Measurements from ENCODE around the gene CCDC192.

Gene CCDC192

DNA sequence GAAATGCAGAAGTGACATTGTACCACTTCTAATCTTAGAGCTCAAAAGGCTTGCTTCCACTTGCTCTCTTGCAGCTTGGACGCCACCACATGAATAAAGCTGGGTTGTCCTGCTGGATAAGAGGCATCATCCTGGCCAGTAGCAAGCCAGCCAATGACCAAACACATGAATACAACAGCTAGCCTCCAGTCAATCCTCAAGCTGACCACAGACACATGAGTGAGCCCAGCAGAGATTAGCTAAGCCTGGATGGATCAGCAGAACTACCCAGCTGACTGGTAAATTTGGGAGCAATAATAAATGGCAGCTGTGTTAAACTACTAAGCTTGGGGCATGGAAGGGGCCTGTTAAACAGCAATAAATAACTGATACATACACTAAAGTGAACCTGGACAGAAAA lies 259.3 kb downstream of the CCDC192 start:
- DNase-seq = no peak

DNA sequence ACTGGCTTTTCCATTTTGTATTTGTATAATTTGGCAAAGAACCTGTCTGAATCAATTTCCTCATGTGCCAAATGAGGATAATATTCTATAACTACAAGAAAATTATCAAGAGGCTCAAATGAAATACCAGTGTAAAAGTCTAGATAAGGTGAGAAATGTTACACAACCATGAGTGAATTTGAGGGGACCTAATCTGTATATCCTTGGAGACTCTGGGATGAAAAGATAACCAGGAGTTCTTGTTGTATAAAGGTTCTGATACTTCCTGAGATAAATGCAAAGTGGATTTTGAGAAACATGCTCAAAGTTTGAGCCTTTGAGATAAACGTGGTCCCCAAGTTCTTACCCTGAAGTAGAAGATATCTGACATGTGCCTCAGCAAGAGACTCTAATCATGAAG lies 260.0 kb downstream of the CCDC192 start:
- DNase-seq = no peak

DNA sequence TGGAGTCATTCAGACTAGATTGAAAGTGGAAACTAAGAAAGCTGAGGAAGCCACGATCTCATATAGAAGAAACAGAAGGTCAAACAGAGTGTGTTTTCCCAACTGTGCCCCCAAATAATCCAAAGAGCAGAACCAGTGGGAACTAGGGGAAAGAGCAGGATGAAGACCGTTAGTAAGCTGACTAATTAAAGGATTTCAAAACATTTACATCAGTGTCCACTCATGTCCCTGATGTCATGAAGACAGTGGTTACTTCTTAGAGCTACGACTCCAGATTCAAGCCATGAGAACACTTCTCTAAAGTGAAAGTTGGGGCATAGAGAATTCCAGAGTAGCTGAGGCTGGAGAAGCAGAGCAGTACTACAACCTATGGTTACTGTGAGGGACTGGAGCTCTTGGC lies 260.7 kb downstream of the CCDC192 start:
- DNase-seq = no peak

DNA sequence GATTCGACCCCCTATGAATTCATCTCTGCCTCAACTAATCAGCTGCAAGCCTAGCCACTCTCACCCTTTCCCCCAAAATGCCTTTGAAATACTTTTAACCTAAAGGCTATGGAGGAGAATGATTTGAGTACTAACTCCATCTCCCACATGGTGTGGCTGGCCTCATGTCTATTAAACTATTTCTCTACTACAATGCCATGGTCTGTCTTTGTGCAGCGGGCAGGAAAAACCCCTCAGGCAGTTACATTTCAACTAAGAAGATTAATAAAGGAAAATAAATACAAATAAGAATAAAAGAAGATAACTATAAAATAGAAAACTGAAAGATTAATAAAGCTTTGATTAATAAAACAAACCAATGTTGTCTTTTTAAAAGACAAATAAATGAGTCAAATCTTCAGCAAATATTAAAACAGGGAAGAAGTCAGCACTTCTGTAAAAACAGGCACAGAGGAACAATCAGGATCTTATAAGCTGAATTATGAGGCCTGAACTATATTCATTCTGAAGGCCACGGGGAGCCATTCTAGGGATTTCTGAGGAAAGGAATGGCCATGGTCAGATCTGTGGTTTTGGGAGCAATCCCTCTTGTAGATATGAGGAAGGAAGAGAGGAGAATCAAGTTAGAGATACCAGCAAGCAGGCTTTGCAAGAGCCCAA lies 264.3 kb downstream of the CCDC192 start:
- DNase-seq = no peak

DNA sequence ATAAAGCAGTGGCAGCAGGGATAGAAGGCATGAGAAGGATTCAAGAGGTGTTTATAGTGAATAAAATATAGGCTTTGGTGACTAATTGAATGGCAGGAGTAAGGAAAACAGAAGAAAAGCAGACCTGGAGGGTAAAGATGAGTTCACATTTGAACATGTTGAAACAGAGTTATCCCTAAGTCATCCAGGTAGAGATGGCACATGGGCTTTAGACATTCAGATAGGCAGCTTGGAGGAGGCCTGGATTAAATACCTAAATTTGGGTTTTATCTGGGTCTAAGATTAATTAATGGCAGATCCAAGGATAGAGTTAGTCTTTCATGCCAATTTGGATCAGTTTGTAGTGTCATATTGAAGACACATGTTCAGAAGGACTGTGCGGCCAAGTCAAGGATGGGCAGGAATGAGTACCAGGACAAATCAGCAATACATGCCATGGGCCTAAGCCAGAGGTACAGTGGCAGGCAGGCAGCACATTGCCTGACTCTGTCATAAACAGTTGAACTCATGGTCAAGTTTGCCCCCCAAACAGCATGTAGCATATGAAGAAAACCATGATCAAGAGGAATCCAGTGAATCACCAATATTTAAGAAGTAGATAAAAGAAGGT lies 264.9 kb downstream of the CCDC192 start:
- no peak for DNase-seq

DNA sequence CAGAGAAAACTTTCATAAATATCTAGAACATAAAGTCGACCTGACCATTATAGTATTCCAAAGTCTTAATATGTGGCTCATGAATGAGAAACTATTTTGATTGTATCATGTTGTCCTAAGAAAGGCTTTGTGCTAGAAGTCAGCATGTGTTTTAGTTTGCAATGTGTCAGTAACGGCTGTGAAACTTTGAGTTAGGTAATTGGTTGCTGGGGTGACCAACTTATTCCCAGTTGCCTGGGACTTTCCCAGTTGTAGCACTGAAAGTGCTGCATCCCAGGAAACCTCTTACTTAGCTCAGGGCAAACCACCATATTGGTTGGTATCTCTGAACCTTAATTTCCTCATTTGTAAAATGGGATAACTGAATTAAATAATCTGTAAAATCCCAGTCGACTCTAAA lies 265.8 kb downstream of the CCDC192 start:
- no peak for DNase-seq

DNA sequence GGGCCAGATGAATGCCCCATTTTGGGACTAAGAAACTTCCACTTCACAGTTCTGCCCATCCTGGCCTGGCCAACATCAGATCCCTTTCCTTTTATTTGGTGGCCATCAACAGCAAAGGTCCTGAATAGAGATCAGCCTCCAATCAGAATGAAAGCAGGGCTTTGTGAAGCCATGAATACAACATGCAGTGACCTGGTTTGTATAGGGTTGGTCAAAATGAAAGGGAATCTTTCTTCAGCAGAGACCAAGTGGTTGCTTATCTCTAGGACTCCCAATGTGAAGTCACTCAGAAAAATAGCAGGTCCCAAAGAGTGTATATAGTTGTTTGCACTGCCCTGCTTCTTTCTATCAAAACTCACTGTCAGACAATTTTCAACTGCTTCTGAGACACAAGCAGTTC lies 266.5 kb downstream of the CCDC192 start:
- DNase-seq = no peak

DNA sequence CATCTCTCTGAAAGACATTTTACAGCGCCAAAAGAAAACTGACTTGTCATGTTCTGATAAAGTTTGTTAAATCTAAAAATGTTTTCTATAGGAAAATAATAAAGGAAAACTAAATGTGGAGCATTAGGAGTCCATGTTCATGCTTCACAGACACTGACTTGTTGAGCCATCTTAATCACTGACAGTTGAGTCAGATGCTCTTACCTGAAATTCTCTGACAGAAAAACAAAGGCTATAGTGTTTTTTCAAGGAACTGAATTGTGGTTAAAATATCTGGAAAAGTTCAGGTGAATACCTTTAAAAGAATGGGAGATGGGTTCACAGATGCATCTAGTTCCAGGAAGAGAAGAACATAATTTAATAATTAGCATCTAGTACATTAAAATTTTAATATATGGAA lies 266.9 kb downstream of the CCDC192 start:
- DNase-seq = no peak

DNA sequence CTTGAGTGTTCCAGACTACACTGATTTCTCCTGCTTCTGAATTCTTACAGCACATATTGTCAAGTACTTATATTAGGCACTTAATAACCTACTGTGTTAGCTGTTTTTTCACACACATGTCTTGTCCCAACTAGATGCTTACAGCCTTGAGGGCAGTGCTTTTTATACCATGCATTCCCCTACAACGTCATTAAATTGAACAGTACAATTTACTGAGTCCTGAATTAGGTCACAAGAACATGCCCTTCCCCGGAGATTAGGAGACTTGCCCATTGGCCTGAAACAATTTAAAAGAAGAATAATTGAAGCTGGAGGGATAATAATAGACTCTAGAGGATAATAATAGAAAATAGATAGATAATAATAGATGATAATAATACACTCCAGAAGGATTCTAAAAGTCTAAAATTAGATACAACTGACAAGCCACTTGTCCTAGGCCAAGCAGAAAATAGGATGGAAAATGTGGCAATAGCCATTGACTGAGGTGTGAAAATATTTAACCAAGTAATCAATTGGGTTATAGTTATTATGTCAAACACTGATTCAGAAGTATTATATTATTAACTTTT lies 267.7 kb downstream of the CCDC192 start:
- DNase-seq = no peak

DNA sequence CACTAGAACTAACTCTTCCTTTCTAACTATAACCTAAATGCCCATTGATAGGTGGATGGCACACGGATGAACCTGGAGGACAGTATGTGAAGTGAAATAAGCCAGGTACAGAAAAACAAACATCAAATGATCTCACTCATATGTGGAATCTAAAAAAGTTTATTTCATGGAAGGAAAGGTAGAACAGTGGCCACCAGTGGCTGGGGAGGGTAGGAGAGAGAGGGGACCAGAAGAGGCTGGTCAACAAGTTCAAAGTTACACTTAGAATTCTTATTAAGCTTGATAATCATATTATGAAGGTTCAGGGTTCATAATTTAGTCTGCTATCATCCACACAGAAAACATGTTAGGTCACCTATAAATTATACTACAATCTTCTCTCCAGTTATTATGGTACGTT lies 272.8 kb downstream of the CCDC192 start:
- DNase-seq = no peak

DNA sequence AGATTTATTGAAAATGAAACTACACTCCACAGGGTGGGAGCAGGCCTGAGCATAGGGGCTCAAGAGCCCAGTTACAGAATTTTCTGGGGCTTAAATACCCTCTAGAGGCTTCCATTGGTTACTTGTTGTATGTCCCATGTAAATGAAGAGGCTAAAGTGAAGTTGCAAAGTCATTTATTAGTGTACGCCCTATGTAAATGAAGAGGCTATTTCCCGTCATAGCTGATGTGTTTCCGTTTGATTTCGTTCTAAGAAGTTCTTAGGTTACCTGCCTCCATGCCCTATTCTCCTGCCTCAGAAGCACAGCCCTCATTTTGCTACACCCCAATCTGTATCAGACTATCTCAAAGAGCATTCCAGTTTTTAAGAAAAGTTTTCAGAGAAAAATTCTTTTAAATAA lies 273.3 kb downstream of the CCDC192 start:
- no peak for DNase-seq

DNA sequence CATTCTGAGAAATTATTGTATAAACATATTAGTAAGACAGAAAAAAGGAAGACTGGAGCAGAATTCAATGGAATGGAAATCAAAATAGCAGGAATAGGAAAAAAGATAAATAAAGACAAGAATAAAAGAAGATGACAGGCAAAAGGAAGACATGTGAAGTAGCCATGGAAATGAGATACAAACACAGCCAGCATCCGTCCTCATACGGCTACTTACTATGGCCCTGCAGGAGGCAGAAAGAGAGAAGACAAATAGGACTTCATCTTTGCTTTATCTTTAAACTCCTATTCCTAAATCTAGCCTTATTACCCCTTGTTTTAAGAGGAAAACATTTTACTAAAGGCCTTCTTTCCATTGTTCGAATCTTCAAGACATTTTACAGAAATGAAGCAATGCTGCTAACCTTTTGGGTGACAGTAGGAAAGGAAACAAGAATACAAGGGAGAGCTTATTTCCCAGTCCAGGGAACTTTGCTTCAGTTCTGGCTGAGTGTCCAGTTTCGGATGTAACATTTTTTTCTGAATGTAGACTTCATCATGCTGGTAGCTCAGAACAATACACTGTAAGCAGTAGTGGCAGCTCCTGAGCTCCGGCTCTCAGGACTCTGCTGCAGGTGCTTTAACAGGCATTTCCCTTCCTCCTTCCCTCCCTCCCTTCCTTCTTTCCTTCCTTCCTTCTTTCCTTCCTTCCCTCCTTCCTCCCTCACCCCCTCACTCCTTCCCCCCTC lies 274.0 kb downstream of the CCDC192 start:
- no peak for DNase-seq

DNA sequence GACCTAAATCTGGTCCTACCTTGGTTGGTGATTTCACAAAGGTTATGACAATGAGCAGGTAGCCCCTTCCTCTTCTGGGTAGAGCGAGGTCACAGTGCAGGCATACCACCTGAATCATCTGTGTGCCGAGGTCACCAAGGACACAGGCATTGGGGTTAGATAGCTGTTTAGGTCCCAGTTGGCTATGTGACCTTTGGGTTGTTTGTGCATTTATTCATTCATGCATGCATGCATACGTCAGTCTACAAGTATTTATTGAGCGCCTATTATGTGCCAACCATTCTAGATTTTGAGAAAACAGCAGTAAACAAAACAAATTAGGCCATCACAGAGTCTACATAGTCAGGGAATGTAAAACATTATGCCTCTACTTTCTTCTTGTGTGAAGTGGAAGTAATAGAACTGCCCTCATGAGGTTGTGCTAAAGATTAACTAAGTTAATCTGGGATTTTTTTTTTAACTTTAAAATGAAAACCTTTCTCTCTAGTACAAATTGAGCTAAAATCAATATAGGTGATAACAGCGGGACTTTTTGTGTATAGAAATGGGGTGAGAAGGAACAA lies 275.6 kb downstream of the CCDC192 start:
- no peak for DNase-seq

DNA sequence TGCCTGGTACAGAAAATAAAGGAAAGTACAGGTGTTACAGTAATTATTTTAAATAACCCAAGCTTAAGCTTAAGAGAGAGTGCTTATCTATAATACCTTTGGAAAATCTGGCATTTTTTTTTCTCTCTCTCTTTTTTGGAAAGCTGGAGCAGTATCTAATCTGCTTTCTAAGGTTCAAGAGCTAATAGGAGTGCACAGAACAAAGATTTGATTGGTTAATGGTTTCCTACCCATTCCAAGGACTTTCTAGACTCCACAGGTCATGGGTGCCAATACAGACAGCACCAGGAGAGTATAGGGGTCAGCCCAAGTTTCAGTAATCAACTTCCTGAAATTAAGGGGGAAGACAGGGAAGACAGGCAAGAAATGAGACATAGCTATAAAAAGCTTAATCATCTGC lies 276.3 kb downstream of the CCDC192 start:
- DNase-seq = no peak

DNA sequence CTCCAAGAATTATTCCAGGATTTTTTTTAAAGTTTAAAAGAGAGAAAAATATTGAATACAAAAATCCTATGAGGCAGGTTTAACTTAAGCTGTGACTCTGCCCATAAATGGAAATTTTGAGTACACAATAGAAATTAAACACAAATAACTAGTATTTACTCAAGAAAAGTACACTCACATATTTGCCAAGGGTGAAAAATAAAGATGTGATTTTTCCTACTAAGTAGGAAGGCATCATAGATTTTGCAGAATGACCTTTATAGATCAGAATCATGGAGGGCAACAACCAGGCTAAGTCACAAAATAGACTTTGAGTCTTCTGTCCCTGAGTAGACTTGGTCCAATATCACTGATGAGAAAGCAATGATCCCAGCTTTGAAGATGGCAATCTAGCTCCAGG lies 277.7 kb downstream of the CCDC192 start:
- DNase-seq = no peak

DNA sequence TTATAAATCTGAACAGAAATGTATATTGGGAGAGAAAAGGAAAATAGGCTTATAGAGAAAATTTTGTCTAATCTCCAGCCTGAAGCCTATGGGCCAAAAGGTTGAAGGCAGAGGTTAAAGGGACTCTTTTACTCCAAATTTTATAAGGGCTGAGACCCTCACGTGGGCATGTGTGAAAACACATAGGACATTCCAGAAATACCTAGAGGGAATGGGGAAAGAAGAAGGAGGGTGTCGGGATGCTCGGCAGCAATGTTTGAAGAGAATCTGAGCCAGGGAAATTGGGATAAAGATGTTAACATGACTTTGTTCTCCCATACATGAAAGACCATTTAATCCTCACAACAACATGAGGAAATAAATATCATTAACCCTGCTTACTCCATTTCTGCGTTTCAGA lies 278.3 kb downstream of the CCDC192 start:
- DNase-seq = no peak

DNA sequence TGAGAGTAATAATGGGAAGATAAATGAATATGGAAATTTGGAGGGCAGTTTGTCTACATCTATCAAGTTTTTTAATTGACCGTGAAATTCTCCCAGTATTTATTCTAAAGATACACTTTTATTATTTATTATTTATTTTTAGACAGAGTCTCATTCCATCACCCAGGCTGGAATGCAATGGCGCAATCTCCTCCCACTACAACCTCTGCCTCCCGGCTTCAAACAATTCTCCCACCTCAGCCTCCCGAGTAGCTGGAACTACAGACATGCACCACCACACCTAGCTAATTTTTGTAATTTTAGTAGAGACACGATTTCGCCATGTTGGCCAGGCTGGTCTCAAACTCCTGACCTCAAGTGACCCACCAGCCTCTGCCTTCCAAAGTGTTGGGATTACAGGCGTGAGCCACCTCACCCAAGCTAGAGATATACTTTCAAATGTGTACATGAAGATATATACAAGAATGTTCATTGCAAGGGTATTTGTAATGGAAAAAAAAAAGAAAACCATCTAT lies 282.7 kb downstream of the CCDC192 start:
- no peak for DNase-seq

DNA sequence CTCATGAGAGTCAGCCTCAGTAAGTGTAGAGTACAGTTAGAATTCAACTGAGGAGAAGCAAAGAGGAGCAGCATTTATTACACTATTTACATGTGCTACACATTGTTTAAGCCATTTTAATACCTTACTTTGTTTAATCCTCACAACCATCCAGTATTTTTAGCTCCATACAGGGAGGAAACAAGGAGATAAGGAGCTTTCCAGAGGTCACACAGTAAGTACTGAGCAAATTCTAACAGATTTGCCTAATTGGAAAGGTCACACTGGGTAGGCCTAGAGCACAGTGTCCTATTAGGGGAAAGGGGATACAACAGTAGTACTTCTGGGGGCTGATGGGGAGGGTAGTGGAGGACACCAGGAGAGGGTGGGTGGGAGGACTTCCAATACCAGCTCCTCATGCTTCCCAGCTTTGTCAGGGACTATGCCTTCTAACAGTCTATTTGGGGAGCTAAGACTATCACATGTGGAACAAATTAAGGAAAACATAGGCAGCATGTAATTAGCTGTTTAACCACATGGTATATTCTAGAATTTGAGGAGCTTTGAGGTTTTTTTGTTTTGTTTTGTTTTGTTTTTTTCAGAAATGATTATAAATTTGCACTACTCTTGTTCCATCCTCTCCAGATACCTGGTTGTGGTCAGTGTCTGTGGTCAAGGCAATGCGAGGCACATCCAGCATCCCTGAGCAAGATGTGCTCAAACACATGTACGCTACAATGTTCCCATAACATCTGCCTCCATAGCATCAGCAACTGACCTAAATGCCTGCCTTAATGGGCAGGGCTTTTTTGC lies 284.4 kb downstream of the CCDC192 start:
- no peak for DNase-seq

DNA sequence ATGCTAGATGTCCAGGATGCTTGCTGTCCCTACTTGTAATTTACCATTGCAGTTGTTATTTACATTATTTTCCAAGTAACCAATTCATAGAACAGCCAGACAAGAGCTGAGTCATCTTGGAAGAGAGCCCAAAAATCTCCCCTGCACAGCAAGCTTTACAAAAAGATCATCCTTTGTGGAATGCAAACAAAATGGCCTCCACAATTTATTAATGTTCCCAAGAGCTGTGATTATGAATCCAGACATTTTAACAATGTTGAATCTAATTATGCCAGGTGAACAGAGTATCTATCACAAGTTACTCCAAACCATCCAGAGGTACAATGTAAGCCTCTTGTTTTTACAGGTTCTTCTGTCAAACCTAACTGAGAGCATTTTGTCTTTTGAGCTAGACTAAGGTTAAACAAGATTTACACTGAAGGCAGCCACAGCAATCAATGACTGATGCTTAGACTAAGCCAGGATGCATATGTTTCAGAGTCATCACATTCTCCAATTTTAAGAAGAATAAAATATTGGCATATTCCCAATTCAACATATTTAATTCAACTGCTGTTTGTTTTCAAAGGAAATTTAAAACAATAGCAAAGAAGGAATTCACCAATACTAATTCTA lies 285.1 kb downstream of the CCDC192 start:
- DNase-seq = no peak
